ENCODE results near the gene GCH1. TPM values are rescaled to one million over a fixed set of nuclear protein-coding genes. Genes with fewer than 3 reads are reported as not detected.

GCH1 gene
- polyA plus RNA-seq, 1 donor, result 4.9 TPM

- no peak for DNase-seq
These were observed 38.1 kb downstream of the GCH1 start for GRCh38 chr14:54864526-54864925.

- peak; percentile 38 for DNase-seq
These were observed 44.8 kb downstream of the GCH1 start for GRCh38 chr14:54857830-54858269.

GRCh38 chr14:54856152-54856551 lies 46.5 kb downstream of the GCH1 start:
- DNase-seq, result no peak

GRCh38 chr14:54854181-54854580 lies 48.4 kb downstream of the GCH1 start:
- DNase-seq, result no peak

GRCh38 chr14:54853339-54853738 lies 49.3 kb downstream of the GCH1 start:
- no peak for DNase-seq

GRCh38 chr14:54852215-54852614 lies 50.4 kb downstream of the GCH1 start:
- DNase-seq, result no peak

- DNase-seq, result no peak
These were observed 53.7 kb downstream of the GCH1 start for GRCh38 chr14:54848910-54849309.

GRCh38 chr14:54845641-54846040 lies 57.0 kb downstream of the GCH1 start:
- no peak for DNase-seq

GRCh38 chr14:54844479-54844878 lies 58.1 kb downstream of the GCH1 start:
- DNase-seq, result no peak

GRCh38 chr14:54840798-54841197 lies 61.8 kb downstream of the GCH1 start:
- no peak for DNase-seq

GRCh38 chr14:54840336-54840735 lies 62.3 kb downstream of the GCH1 start:
- DNase-seq, result no peak

- DNase-seq, result no peak
These were observed 62.9 kb downstream of the GCH1 start for GRCh38 chr14:54839701-54840119.

GRCh38 chr14:54838931-54839512 lies 63.6 kb downstream of the GCH1 start:
- no peak for DNase-seq

GRCh38 chr14:54837508-54838149 lies 65.0 kb downstream of the GCH1 start:
- no peak for DNase-seq

- DNase-seq, result no peak
These were observed 66.4 kb downstream of the GCH1 start for GRCh38 chr14:54836231-54836630.

- DNase-seq, result no peak
These were observed 67.9 kb downstream of the GCH1 start for GRCh38 chr14:54834727-54835126.

GRCh38 chr14:54834081-54834480 lies 68.5 kb downstream of the GCH1 start:
- DNase-seq, result no peak

GRCh38 chr14:54830650-54831049 lies 72.0 kb downstream of the GCH1 start:
- DNase-seq, result no peak

- no peak for DNase-seq
These were observed 73.0 kb downstream of the GCH1 start for GRCh38 chr14:54829486-54830224.

GRCh38 chr14:54828037-54828436 lies 74.6 kb downstream of the GCH1 start:
- no peak for DNase-seq

- no peak for DNase-seq
These were observed 78.7 kb downstream of the GCH1 start for GRCh38 chr14:54823757-54824549.

GRCh38 chr14:54822685-54823084 lies 79.9 kb downstream of the GCH1 start:
- DNase-seq, result no peak

All from hindlimb muscle (tissue), 1 donor.